C4-2B (cell line): Measurements from ENCODE around the gene APH1B.

Experiments
- H3K27ac ChIP-seq: fragments of 450-650 bp; 2 replicates; pipeline ENCODE4 v1.5.1; 2017
- CTCF ChIP-seq: fragments of 450-650 bp; conservative IDR thresholded peaks from 2 replicates; pipeline ENCODE4 v1.5.1; 2017; ENCODE audit warnings: mild to moderate bottlenecking
- ZFX ChIP-seq: fragments of 450-650 bp; IDR thresholded peaks from 2 replicates; pipeline ENCODE4 v1.6.1; 2017

APH1B gene

GRCh38 chr15:63348392-63348791 lies 71.0 kb downstream of the APH1B start:
- H3K27ac ChIP-seq: peak overlapping the region; percentile 24; the same call in 1 of the 2 replicates
- no peak for TF ChIP-seq CTCF
- no peak for TF ChIP-seq ZFX

GRCh38 chr15:63349156-63349555 lies 71.8 kb downstream of the APH1B start:
- no peak for TF ChIP-seq ZFX
- TF ChIP-seq CTCF: no peak
- no peak overlapping the region for H3K27ac ChIP-seq

GRCh38 chr15:63349621-63350020 lies 72.2 kb downstream of the APH1B start:
- H3K27ac ChIP-seq: peak overlapping the region; percentile 23

GRCh38 chr15:63350178-63350621 lies 72.8 kb downstream of the APH1B start:
- peak overlapping the region; percentile 23 for H3K27ac ChIP-seq
- TF ChIP-seq ZFX: no peak
- no peak for TF ChIP-seq CTCF

More at GRCh38 chr15:63349621-63350020, 72.2 kb downstream of the APH1B start:
- TF ChIP-seq CTCF: no peak
- no peak for TF ChIP-seq ZFX

- H3K27ac ChIP-seq: no peak overlapping the region
- TF ChIP-seq CTCF (no peak), ZFX (no peak)
Observed at GRCh38 chr15:63351170-63351569, 73.8 kb downstream of the APH1B start.

GRCh38 chr15:63352808-63353207 lies 75.4 kb downstream of the APH1B start:
- H3K27ac ChIP-seq: no peak overlapping the region
- TF ChIP-seq ZFX: no peak
- TF ChIP-seq CTCF: no peak

GRCh38 chr15:63353261-63353660 lies 75.9 kb downstream of the APH1B start:
- H3K27ac ChIP-seq: no peak overlapping the region
- no peak for TF ChIP-seq ZFX
- no peak for TF ChIP-seq CTCF
